ENCODE results near the gene ABCG4. TPM values are rescaled to one million over a fixed set of nuclear protein-coding genes. Genes with fewer than 3 reads are reported as not detected.

The ABCG4 gene
- total RNA-seq, 1 donor from 2014 or later, result 0.48 TPM

DNA sequence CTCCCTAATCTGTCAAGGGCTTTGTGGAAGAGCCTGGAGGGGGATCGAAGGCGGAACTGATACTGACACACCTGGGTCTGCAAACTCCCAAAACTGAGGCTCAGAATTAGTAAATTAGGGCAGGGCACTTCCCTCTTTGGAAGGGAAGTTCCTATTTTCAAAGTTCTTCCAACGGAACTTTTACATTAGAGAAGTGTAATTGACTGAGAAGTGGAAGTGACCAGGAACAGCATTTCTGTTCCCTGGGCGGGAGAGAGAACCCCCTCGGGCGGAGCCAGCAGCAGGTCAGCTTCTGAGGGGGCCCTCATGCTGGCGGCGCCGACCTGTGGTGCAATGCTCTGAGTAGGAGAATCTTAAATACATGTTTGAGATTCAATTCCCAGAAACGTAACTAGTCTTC, 56.2 kb downstream of the ABCG4 start:
- intact Hi-C loops (cut with micrococcal nuclease), result loop anchor here (1.0 kb wide), 1 partner anchor 79 kb away; no protein-coding TSS in a partner anchor

DNA sequence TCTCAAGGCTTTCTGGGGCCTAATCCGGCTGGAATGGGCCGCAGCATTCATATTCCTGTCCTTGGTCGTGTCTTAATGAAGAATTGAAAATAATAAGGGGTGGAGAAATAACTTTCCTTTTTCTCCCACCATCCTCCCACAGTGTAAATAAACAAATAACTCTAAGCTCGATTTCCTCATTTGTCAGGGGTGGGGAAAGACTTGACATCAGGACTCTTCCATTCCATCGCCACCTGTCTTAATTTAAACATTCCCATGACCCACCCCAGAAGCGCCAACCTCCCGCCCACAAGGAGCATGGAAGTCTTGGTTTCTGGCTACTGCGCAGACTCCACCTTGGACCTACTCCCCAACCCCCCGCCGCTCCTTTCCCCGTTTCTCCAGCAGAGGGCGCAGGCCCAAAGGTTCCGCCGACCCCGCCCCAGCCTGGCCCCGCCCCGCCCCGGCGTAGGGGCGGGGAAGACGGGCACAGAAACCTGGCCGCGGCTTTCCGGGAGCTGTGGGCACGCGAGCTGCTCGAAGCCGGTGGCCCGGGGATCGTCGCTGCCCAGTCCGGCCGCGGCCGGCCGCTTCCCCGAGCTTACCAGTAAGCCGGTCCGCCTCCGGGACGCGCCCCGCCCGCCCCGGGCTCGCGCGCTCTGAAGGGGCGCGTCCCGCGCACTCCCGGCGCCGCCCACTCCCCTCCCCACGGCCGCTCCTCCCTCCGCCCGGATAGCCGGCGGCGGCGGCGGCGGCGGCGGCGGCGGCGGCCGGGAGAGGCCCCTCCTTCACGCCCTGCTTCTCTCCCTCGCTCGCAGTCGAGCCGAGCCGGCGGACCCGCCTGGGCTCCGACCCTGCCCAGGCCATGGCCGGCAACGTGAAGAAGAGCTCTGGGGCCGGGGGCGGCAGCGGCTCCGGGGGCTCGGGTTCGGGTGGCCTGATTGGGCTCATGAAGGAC, 57.0 kb downstream of the ABCG4 start, which contains the start of gene CBL:
Gene CBL (plus strand): TSS at position 766 of the 937 bp plus-strand sequence. CDS start 79 bp downstream, at position 845.
- intact Hi-C loops (cut with micrococcal nuclease), result loop anchor here (1.0 to 2.0 kb wide), 6 partner anchors 23 to 175 kb away; partner anchors contain the start of gene USP2

DNA sequence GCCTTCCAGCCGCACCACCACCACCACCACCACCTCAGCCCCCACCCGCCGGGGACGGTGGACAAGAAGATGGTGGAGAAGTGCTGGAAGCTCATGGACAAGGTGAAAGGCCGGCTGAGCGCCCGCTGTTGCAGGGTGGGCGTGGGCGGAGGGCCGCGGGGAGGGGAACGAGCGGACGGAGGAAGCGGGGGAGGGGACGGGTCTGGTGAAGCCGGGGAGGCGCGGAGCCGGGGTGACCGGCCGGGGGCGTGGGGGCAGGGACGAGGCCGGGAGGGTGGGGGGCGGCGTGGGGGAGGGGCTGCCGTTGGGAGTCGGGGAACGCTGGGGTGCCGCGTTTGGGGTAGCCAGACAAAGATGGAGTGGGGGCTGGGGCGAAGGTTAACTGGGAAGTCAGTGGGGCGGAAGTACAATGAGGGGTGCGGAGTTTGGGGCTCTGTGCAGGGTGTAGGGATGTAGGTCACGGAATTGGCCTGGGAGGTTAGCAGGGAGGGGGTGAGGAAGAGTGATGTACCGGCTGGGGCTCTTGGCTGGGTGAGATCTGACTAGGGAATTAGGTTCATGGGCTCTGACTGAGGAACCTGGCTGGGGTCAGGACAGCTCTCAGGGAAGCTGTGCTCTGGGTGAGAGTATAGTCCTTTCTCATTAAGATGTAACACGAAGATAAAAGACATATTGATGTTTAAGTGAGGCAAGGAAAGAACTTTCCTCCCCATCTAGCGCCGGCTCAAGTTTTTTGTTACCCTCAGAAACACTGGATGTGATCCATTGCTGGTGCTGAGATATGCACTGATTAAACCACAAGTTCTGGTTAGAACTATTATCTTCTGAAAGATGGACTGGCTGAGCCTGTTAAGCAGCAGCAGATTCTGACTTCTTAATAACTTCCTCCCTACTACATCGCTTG, 57.9 kb downstream of the ABCG4 start:
- intact Hi-C loops (cut with micrococcal nuclease), result loop anchor here (1.0 to 2.0 kb wide), 5 partner anchors 22 to 174 kb away; partner anchors contain the start of gene USP2

DNA sequence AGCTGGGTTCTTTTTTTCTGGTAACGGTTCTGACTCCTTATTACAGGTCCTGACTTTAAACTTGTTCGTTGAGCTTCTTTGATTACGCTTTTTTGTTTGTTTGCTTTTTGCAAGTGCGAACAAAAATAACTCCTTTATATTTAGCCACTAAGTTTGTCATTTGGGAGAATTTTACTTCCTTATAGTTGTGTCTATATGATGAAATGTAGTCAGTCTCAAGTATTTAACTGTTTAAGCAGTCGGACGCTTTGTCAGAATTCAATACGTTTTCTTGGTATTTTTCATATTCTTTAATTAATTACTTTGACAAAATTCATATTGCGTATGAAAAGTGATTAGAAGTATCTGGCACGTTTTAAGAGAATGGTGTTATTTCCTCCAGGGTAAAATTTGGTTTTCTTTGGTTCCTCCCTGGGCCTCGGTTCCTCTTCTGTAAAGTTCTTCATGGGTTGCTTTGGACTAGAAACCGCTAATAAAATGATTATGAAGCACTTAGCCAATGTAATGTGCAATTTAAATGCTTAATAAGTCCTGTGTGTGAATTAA, 58.6 kb downstream of the ABCG4 start:
- intact Hi-C loops (cut with micrococcal nuclease), result loop anchor here (2.0 kb wide), 3 partner anchors 21 to 173 kb away; partner anchors contain the start of gene USP2

DNA sequence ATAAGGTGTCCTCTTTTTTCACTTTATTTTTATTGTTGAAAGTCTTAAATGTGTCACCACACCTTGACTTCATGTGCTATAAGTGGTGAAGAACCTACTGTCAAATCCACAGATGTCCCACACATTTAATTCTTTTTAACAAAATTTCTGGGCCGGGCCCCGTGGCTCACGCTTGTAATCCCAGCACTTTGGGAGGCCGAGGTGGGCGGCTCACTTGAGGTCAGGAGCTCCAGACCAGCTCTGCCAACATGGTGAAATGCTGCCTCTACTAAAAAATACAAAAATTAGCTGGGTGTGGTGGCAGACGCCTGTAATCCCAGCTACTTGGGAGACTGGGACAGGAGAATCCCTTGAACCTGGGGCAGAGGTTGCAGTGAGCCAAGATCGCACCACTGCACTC, 60.3 kb downstream of the ABCG4 start:
- intact Hi-C loops (cut with micrococcal nuclease), result no loop called here

DNA sequence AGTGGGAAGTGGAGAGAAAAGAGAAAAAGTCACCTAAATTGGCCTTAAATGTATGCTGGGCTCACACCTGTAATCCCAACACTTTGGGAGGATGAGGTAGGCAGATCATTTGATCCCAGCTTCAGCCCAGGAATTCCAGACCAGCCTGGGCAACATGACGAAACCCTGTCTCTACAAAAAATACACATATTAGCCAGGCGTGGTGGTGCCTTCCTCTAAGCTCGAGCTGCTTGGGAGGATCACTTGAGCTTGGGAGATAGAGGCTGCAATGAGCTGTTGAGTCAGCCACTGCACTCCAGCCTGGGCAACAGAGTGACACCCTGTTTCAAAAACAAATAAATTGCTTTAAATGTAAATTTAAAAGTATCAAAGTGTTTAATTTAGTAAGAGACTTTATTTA, 61.2 kb downstream of the ABCG4 start:
- intact Hi-C loops (cut with micrococcal nuclease), result no loop called here

Other genes starting within 250 kb of the ABCG4 start
- gene BCL9L, start 223.1 kb upstream of the ABCG4 start, total RNA-seq, result 54.8 and 56.5 TPM in 2 replicates
- not detected in 2 replicates for gene UPK2, start 192.8 kb upstream of the ABCG4 start, total RNA-seq
- not detected in 2 replicates for gene FOXR1, start 177.3 kb upstream of the ABCG4 start, total RNA-seq
- gene CENATAC, start 150.9 kb upstream of the ABCG4 start, total RNA-seq, result 51.2 and 52.3 TPM in 2 replicates
- gene RPS25, start 130.7 kb upstream of the ABCG4 start, total RNA-seq, result 1,476 and 1,513 TPM in 2 replicates
- 82.3 and 86.6 TPM in 2 replicates for gene TRAPPC4, start 130.3 kb upstream of the ABCG4 start, total RNA-seq
- 21.7 and 24.1 TPM in 2 replicates for gene SLC37A4, start 118.2 kb upstream of the ABCG4 start, total RNA-seq
- gene HYOU1, start 91.8 kb upstream of the ABCG4 start, total RNA-seq, result 207 and 217 TPM in 2 replicates
- 31.7 and 36.5 TPM in 2 replicates for gene VPS11, start 81.2 kb upstream of the ABCG4 start, total RNA-seq
- 35.7 and 36.0 TPM in 2 replicates for gene HMBS, start 64.2 kb upstream of the ABCG4 start, total RNA-seq
- 68.0 and 71.5 TPM in 2 replicates for gene DPAGT1, start 47.2 kb upstream of the ABCG4 start, total RNA-seq
- 28.4 and 29.9 TPM in 2 replicates for gene C2CD2L, start 41.7 kb upstream of the ABCG4 start, total RNA-seq
- gene HINFP, start 27.5 kb upstream of the ABCG4 start, total RNA-seq, result 39.6 and 44.2 TPM in 2 replicates
- gene NLRX1, start 19.7 kb downstream of the ABCG4 start, total RNA-seq, result 23.7 TPM in 2 replicates
- 0.14 and 0.23 TPM in 2 replicates for gene NHERF4, start 36.4 kb downstream of the ABCG4 start, total RNA-seq
- 41.1 and 43.4 TPM in 2 replicates for gene CBL, start 57.3 kb downstream of the ABCG4 start, total RNA-seq
- 2.0 and 2.5 TPM in 2 replicates for gene MCAM, start 168.1 kb downstream of the ABCG4 start, total RNA-seq
- gene RNF26, start 185.5 kb downstream of the ABCG4 start, total RNA-seq, result 33.0 and 34.3 TPM in 2 replicates
- not detected in 2 replicates for gene C1QTNF5, start 191.8 kb downstream of the ABCG4 start, total RNA-seq
- gene MFRP, start 197.7 kb downstream of the ABCG4 start, total RNA-seq, result not detected in 2 replicates
- 0.41 and 0.57 TPM in 2 replicates for gene USP2, start 232.6 kb downstream of the ABCG4 start, total RNA-seq

Data from T-helper 2 cell treated with Interferon-gamma antibody and Interleukin-4, amounts not matched to agents 100 ng/mL and 5 ng/mL, for 36 hours (primary cell).